H1 (cell line): Measurements from ENCODE around the gene MMP25. TPM values are rescaled to one million over a fixed set of nuclear protein-coding genes. Genes with fewer than 3 reads are reported as not detected.

Experiments
- CTCF ChIA-PET: fragments of 300-600 bp; sonication (Branson Sonifier 250); formaldehyde crosslinking; loops from one replicate; lab custom pipeline; 2021; ENCODE audit not compliant: partially characterized antibody; lab: Charles Lee
- POLR2A ChIA-PET: fragments of 300-600 bp; sonication (Branson Sonifier 250); formaldehyde crosslinking; loops from one replicate; lab custom pipeline; 2021; ENCODE audit warnings: inconsistent platforms; ENCODE audit not compliant: partially characterized antibody; lab: Charles Lee
- DNase-seq, 2 experiments: peaks; one replicate each; pipeline versions ENCODE4 v3.0.0 to v3.0.0-alpha.2; 2010 to 2022; ENCODE audit warnings: low spot score in 2 of 2, low read depth in 1 of 2, mixed read lengths in 1 of 2
- FAIRE-seq: peaks from 2 replicates; lab custom pipeline; 2011; peaks lifted over from hg19 to GRCh38; lab: Jason Lieb, UNC
- H2AFZ ChIP-seq: 2 replicates; pipeline ENCODE4 v1.8.1; 2012; ENCODE audit warnings: low read length, inconsistent platforms
- H2AK5ac ChIP-seq: 2 replicates; pipeline ENCODE4 v1.6.1; 2013; ENCODE audit warnings: low read depth, low read length
- H2BK120ac ChIP-seq: replicated peaks from 2 replicates; pipeline ENCODE3; 2013; ENCODE audit warnings: low read depth, low read length, inconsistent platforms
- H2BK12ac ChIP-seq: 2 replicates; pipeline ENCODE4 v1.6.1; 2013; ENCODE audit warnings: low read depth, low read length
- H2BK15ac ChIP-seq: 2 replicates; pipeline ENCODE4 v1.6.1; 2013; ENCODE audit warnings: low read length
- H2BK20ac ChIP-seq: 2 replicates; pipeline ENCODE4 v1.6.1; 2013; ENCODE audit warnings: low read length
- H2BK5ac ChIP-seq: 2 replicates; pipeline ENCODE4 v1.6.1; 2013; ENCODE audit warnings: low read depth, low read length
- H3K14ac ChIP-seq: 2 replicates; pipeline ENCODE4 v1.6.1; 2013; ENCODE audit warnings: inconsistent platforms; ENCODE audit not compliant: insufficient read length
- H3K18ac ChIP-seq: 2 replicates; pipeline ENCODE4 v1.6.1; 2013; ENCODE audit warnings: low read length; ENCODE audit errors: extremely low read depth
- H3K23ac ChIP-seq: 2 replicates; pipeline ENCODE4 v1.6.1; 2013; ENCODE audit warnings: inconsistent platforms; ENCODE audit not compliant: insufficient read length
- H3K23me2 ChIP-seq: 2 replicates; pipeline ENCODE4 v1.6.1; 2013; ENCODE audit warnings: low read depth, low read length
- H3K27ac ChIP-seq: 2 replicates; pipeline ENCODE4 v1.6.1; 2011; ENCODE audit warnings: low read depth, low read length, inconsistent platforms
- H3K27me3 ChIP-seq, 4 experiments: replicated peaks in 1 of 4; 1 replicate in 1 of 4; 2 replicates in 3 of 4; pipeline versions ENCODE4 v1.6.1 to v1.8.1; 2011 to 2013; ENCODE audit warnings: low read length in 3 of 4, mild to moderate bottlenecking in 3 of 4, inconsistent platforms in 2 of 4, mixed read lengths in 2 of 4, moderate library complexity in 1 of 4; ENCODE audit not compliant: control insufficient read depth in 3 of 4, insufficient read depth in 3 of 4; ENCODE audit errors: extremely low read depth in 1 of 4
- H3K36me3 ChIP-seq, 4 experiments: 2 replicates each; pipeline versions ENCODE4 v1.6.1 to v1.8.1; 2011 to 2013; ENCODE audit warnings: mild to moderate bottlenecking in 4 of 4, low read length in 3 of 4, moderate library complexity in 2 of 4, control low read depth in 1 of 4, inconsistent platforms in 1 of 4; ENCODE audit not compliant: insufficient read depth in 4 of 4, control insufficient read depth in 2 of 4
- H3K4ac ChIP-seq: replicated peaks from 2 replicates; pipeline ENCODE3; 2013; ENCODE audit warnings: low read length, low read depth, mixed read lengths, inconsistent platforms; ENCODE audit not compliant: insufficient read length
- H3K4me1 ChIP-seq, 4 experiments: replicated peaks in 1 of 4; 1 replicate in 1 of 4; 2 replicates in 3 of 4; pipeline versions ENCODE4 v1.6.1 to v1.8.1; 2011 to 2013; ENCODE audit warnings: low read length in 3 of 4, inconsistent platforms in 2 of 4, mixed read lengths in 1 of 4; ENCODE audit not compliant: insufficient read depth in 4 of 4, control insufficient read depth in 3 of 4
- H3K4me2 ChIP-seq, 2 experiments: 2 replicates each; pipeline versions ENCODE4 v1.6.1 to v1.8.1; 2011 to 2013; ENCODE audit warnings: low read depth in 2 of 2, low read length in 2 of 2, control low read depth in 1 of 2, inconsistent platforms in 1 of 2, mild to moderate bottlenecking in 1 of 2; ENCODE audit not compliant: insufficient read depth in 1 of 2
- H3K4me3 ChIP-seq, 4 experiments: fragments of 200-600, 300-600 bp in 1 of 4; sonication (generic), shearing (Covaris generic), sonication (Bioruptor Twin) in 1 of 4; 2 replicates each; pipeline versions ENCODE4 v1.5.1 to v1.8.1; 2011 to 2016; ENCODE audit warnings: low read length in 4 of 4, low read depth in 3 of 4, control low read depth in 2 of 4, inconsistent platforms in 2 of 4, mild to moderate bottlenecking in 2 of 4, mixed read lengths in 1 of 4, moderate library complexity in 1 of 4; ENCODE audit not compliant: insufficient read depth in 2 of 4; ENCODE audit errors: extremely low read depth in 1 of 4
- H3K56ac ChIP-seq: replicated peaks from 2 replicates; pipeline ENCODE3; 2013; ENCODE audit warnings: low read depth, mild to moderate bottlenecking, mixed read lengths, low read length, inconsistent platforms; ENCODE audit not compliant: insufficient read length
- H3K79me1 ChIP-seq: 2 replicates; pipeline ENCODE4 v1.6.1; 2013; ENCODE audit warnings: low read depth, low read length, control low read depth
- H3K79me2 ChIP-seq, 2 experiments: 2 replicates each; pipeline versions ENCODE4 v1.6.1 to v1.8.1; 2012 to 2013; ENCODE audit warnings: low read length in 2 of 2, mild to moderate bottlenecking in 2 of 2, inconsistent platforms in 1 of 2; ENCODE audit not compliant: insufficient read depth in 2 of 2, control insufficient read depth in 1 of 2
- H3K9ac ChIP-seq, 4 experiments: replicated peaks in 1 of 4; 1 replicate in 1 of 4; 2 replicates in 3 of 4; pipeline versions ENCODE4 v1.6.1 to v1.8.1; 2011 to 2013; ENCODE audit warnings: low read depth in 3 of 4, low read length in 3 of 4, control low read depth in 2 of 4, mild to moderate bottlenecking in 2 of 4, moderate library complexity in 2 of 4, inconsistent platforms in 1 of 4; ENCODE audit errors: extremely low read depth in 1 of 4
- H3K9me3 ChIP-seq, 2 experiments: 2 replicates each; pipeline versions ENCODE4 v1.6.1 to v1.8.1; 2012 to 2013; ENCODE audit warnings: mild to moderate bottlenecking in 2 of 2, moderate library complexity in 2 of 2, control low read depth in 1 of 2, inconsistent platforms in 1 of 2, low read depth in 1 of 2, low read length in 1 of 2, mixed read lengths in 1 of 2; ENCODE audit not compliant: insufficient read depth in 2 of 2
- H4K20me1 ChIP-seq, 2 experiments: replicated peaks in 1 of 2; 2 replicates each; pipeline versions ENCODE3 to v1.8.1; 2011 to 2013; ENCODE audit warnings: inconsistent platforms in 2 of 2, low read length in 2 of 2, mild to moderate bottlenecking in 1 of 2; ENCODE audit not compliant: insufficient read depth in 2 of 2, control insufficient read depth in 1 of 2
- H4K5ac ChIP-seq: 2 replicates; pipeline ENCODE4 v1.6.1; 2013; ENCODE audit warnings: low read length, low read depth, mixed read lengths, inconsistent platforms; ENCODE audit not compliant: insufficient read length
- H4K8ac ChIP-seq: 2 replicates; pipeline ENCODE4 v1.8.0; 2013; ENCODE audit warnings: mild to moderate bottlenecking, moderate library complexity, low read length, inconsistent platforms; ENCODE audit not compliant: insufficient read depth; ENCODE audit errors: extremely low read depth
- H4K91ac ChIP-seq: replicated peaks from 2 replicates; pipeline ENCODE3; 2013; ENCODE audit warnings: low read length, mixed read lengths, inconsistent platforms; ENCODE audit not compliant: insufficient read length
- BCL11A ChIP-seq, 2 experiments: IDR thresholded peaks; one replicate each; pipeline ENCODE4 v1.6.1; 2011; ENCODE audit warnings: low read depth in 2 of 2, low read length in 2 of 2, mild to moderate bottlenecking in 2 of 2
- CBX5 ChIP-seq: fragments of 300-800, 300-1000 bp; sonication (generic); IDR thresholded peaks from 2 replicates; pipeline ENCODE4 v1.7.1; 2016; ENCODE audit warnings: antibody characterized with exemption, low read length, low read depth
- CHD1 ChIP-seq: IDR thresholded peaks from 2 replicates; pipeline ENCODE4 v1.6.1; 2012; ENCODE audit warnings: low read depth, low read length, improper control_type of control experiment
- EGR1 ChIP-seq: IDR thresholded peaks from 2 replicates; pipeline ENCODE4 v1.6.1; 2011; ENCODE audit warnings: low read depth, low read length, borderline replicate concordance
- EZH2 ChIP-seq: fragments of 200-600 bp; sonication (generic); IDR thresholded peaks from 2 replicates; pipeline ENCODE4 v1.7.1; 2012; ENCODE audit warnings: low read depth, mild to moderate bottlenecking, moderate library complexity, low read length, inconsistent platforms; ENCODE audit not compliant: severe bottlenecking
- FOSL1 ChIP-seq: IDR thresholded peaks from 2 replicates; pipeline ENCODE4 v1.6.1; 2011; ENCODE audit warnings: mild to moderate bottlenecking, low read depth, low read length, moderate library complexity; ENCODE audit not compliant: insufficient read depth
- HDAC2 ChIP-seq, 2 experiments: fragments of 300-600 bp in 1 of 2; sonication (generic) in 1 of 2; IDR thresholded peaks; 2 replicates each; pipeline ENCODE4 v1.6.1; 2011 to 2012; ENCODE audit warnings: low read depth in 2 of 2, low read length in 2 of 2, mild to moderate bottlenecking in 2 of 2, moderate library complexity in 2 of 2, borderline replicate concordance in 1 of 2, inconsistent platforms in 1 of 2
- KDM4A ChIP-seq: IDR thresholded peaks from one replicate; pipeline ENCODE4 v1.7.1; 2012; ENCODE audit warnings: low read depth, mild to moderate bottlenecking, moderate library complexity, low read length, inconsistent platforms; ENCODE audit not compliant: severe bottlenecking
- POU5F1 ChIP-seq: IDR thresholded peaks from 2 replicates; pipeline ENCODE4 v1.6.1; 2011; ENCODE audit warnings: low read depth, mild to moderate bottlenecking, low read length, moderate library complexity
- RAD21 ChIP-seq, 2 experiments: IDR thresholded peaks in 1 of 2; conservative IDR thresholded peaks in 1 of 2; 2 replicates each; pipeline ENCODE4 v1.6.1; 2011; ENCODE audit warnings: low read depth in 2 of 2, low read length in 2 of 2, improper control_type of control experiment in 1 of 2, inconsistent platforms in 1 of 2, mild to moderate bottlenecking in 1 of 2, moderate library complexity in 1 of 2
- SP4 ChIP-seq: IDR thresholded peaks from 2 replicates; pipeline ENCODE4 v1.6.1; 2012; ENCODE audit warnings: low read length, inconsistent platforms
- SRF ChIP-seq: IDR thresholded peaks from 2 replicates; pipeline ENCODE4 v1.6.1; 2011; ENCODE audit warnings: mild to moderate bottlenecking, low read depth, low read length, moderate library complexity
- WGBS, 2 experiments: shearing (Covaris generic) in 1 of 2; methylation state at CpG; one replicate each; pipeline versions ENCODE4 v1.1.6 to v1.1.7; 2013 to 2015; ENCODE audit warnings: low lambda C conversion rate in 2 of 2, mixed read lengths in 2 of 2, inconsistent platforms in 1 of 2, low coverage in 1 of 2, missing lambda C conversion rate in 1 of 2; ENCODE audit not compliant: insufficient replicate concordance in 2 of 2, insufficient coverage in 1 of 2, insufficient read length in 1 of 2; ENCODE audit errors: extremely low coverage in 1 of 2, missing lambda C conversion rate in 1 of 2; 5-methylcytosine and 5-hydroxymethylcytosine counted together
- polyA plus RNA-seq, 7 experiments: library from polyadenylated mRNA; depleted of rRNA in 3 of 7; stranded (reverse) in 5 of 7; unstranded in 2 of 7; fragments of >200 nt in 5 of 7; fragments of 200-250 nt in 2 of 7; gene quantifications; 1 replicate in 5 of 7; 2 replicates in 1 of 7; 4 replicates in 1 of 7; pipeline versions ENCODE4 v1.2.1 to v1.2.3, GENCODE V29; 2011 to 2013; ENCODE audit warnings: missing spikeins in 2 of 7, mixed read lengths in 2 of 7
- total RNA-seq: library from RNA; stranded (reverse); fragmentation: NEBNext Ultra II Directional; extraction: Animal tissue kit (Norgen Biotek cat#: 25700); gene quantifications from 2 replicates; pipeline ENCODE4 v1.2.1, GENCODE V29; 2021

The MMP25 gene
- total and polyA plus RNA-seq, 2 of the 8 experiments (the other 6 are each of a cell fraction or from before 2014, with no cell fraction given): 7.7 to 26.7 TPM

GRCh38 chr16:3028716-3029319, 17.5 kb upstream of the MMP25 start:
- ChIA-PET CTCF (interaction anchor here (0.6 to 23.8 kb wide), 21 partner anchors 9 to 1774 kb away, joined by 3 to 639 read pairs (median 4); partner anchors contain the start of genes CLDN6, CLDN9, HCFC1R1 and THOC6), POLR2A (interaction anchor here (0.7 to 35.7 kb wide), 13 partner anchors 0 to 106 kb away, joined by 3 to 1808 read pairs (median 8); partner anchors contain the start of genes BICDL2, CLDN6, CLDN9 and HCFC1R1)
- Histone ChIP-seq H4K91ac (no peak overlapping the region), H3K9ac (no peak overlapping the region), H2BK5ac (no peak overlapping the region), H3K56ac (no peak overlapping the region), H3K27ac (no peak overlapping the region), H3K23ac (no peak overlapping the region), H2BK12ac (no peak overlapping the region), H3K79me1 (no peaks in the 10 kb centered on the region), H3K9me3 (no peaks in the 10 kb centered on the region), H4K20me1 (peaks cover 8 to 32% of the 10 kb centered on the region in 2 experiments), H2AK5ac (no peak overlapping the region), H3K4me2 (no peak overlapping the region), H3K14ac (no peak overlapping the region), H3K4me3 (no peak overlapping the region), H4K8ac (peak overlapping the region; percentile 31), H3K23me2 (no peaks in the 10 kb centered on the region), H3K36me3 (peaks cover 0 to 21% (median 9%) of the 10 kb centered on the region in 4 experiments; a peak in 7 of 8 replicates), H4K5ac (no peak overlapping the region), H3K4me1 (peaks cover 0 to 8% (median 6%) of the 10 kb centered on the region in 4 experiments; a peak in 5 of 7 replicates), H2BK20ac (no peak overlapping the region), H3K4ac (no peak overlapping the region), H2BK120ac (no peak overlapping the region), H3K79me2 (no peaks in the 10 kb centered on the region), H3K27me3 (no peaks in the 10 kb centered on the region), H2BK15ac (no peak overlapping the region), H3K18ac (no peak overlapping the region), H2AFZ (no peak overlapping the region)
- FAIRE-seq: no peak
- no peak for DNase-seq
- WGBS, 2 experiments: 84% methylated on average over 15 of the region's 15 CpGs; no CpG with 5 or more reads in 1 of the 2 experiments
- no peak for TF ChIP-seq SP4
- TF ChIP-seq CHD1: no peak
- no peak for TF ChIP-seq CBX5
- TF ChIP-seq EGR1: no peak
- no peak for TF ChIP-seq SRF
- no peak for TF ChIP-seq RAD21 (IDR thresholded peaks at IDR 0.05 in 1 of 2, conservative IDR thresholded peaks at IDR 0.05 in 1 of 2; ENCODE audit: low read depth in 2 of 2, low read length in 2 of 2)
- no peak for TF ChIP-seq KDM4A
- no peak for TF ChIP-seq FOSL1
- no peak for TF ChIP-seq BCL11A (IDR thresholded peaks at IDR 0.05; ENCODE audit: low read depth in 2 of 2, low read length in 2 of 2)
- TF ChIP-seq EZH2: no peak
- TF ChIP-seq HDAC2 (IDR thresholded peaks at IDR 0.05; ENCODE audit: borderline replicate concordance in 1 of 2, low read depth in 2 of 2, low read length in 2 of 2): no peak
- TF ChIP-seq POU5F1: no peak
